Osteoblast (primary cell): ENCODE measurements around the gene MAN2A1. TPM values are rescaled to one million over a fixed set of nuclear protein-coding genes. Genes with fewer than 3 reads are reported as not detected.

Experiments used
- DNase-seq: peaks from one replicate; pipeline ENCODE4 v3.0.0; 2011; ENCODE audit warnings: low spot score, mixed read lengths; ENCODE audit not compliant: insufficient read length; ENCODE audit errors: missing footprints
- H2AFZ ChIP-seq: 2 replicates; pipeline ENCODE4 v1.6.0; 2011; ENCODE audit warnings: mild to moderate bottlenecking, low read length
- H3K27ac ChIP-seq: 2 replicates; pipeline ENCODE4 v1.5.1; 2011; ENCODE audit warnings: mild to moderate bottlenecking, low read depth, low read length, moderate library complexity
- H3K27me3 ChIP-seq: 2 replicates; pipeline ENCODE4 v1.6.0; 2012; ENCODE audit warnings: mild to moderate bottlenecking, control low read depth, inconsistent platforms, low read length, moderate library complexity; ENCODE audit not compliant: insufficient read depth
- H3K36me3 ChIP-seq: 2 replicates; pipeline ENCODE4 v1.5.1; 2011; ENCODE audit warnings: mild to moderate bottlenecking, low read length, control low read depth, moderate library complexity; ENCODE audit not compliant: insufficient read depth
- H3K4me1 ChIP-seq: 2 replicates; pipeline ENCODE4 v1.5.1; 2011; ENCODE audit warnings: mild to moderate bottlenecking, low read length, control low read depth, moderate library complexity; ENCODE audit not compliant: insufficient read depth
- H3K4me2 ChIP-seq: 2 replicates; pipeline ENCODE4 v1.6.0; 2011; ENCODE audit warnings: mild to moderate bottlenecking, low read length; ENCODE audit not compliant: insufficient read depth
- H3K4me3 ChIP-seq: fragments of 200-600 bp; sonication (generic); 3 replicates; pipeline ENCODE4 v1.5.1; 2012; ENCODE audit warnings: mild to moderate bottlenecking, low read length, inconsistent platforms; ENCODE audit not compliant: insufficient read depth
- H3K79me2 ChIP-seq: 2 replicates; pipeline ENCODE4 v1.6.0; 2012; ENCODE audit warnings: mild to moderate bottlenecking, low read length, control low read depth, inconsistent platforms; ENCODE audit not compliant: insufficient read depth
- H3K9me3 ChIP-seq: 2 replicates; pipeline ENCODE4 v1.5.1; 2011; ENCODE audit warnings: low read depth, low read length, control low read depth
- H4K20me1 ChIP-seq: 2 replicates; pipeline ENCODE4 v1.6.0; 2012; ENCODE audit warnings: mild to moderate bottlenecking, low read length, control low read depth; ENCODE audit not compliant: insufficient read depth
- CTCF ChIP-seq: IDR thresholded peaks from 2 replicates; pipeline ENCODE4 v1.5.1; 2011; ENCODE audit warnings: mild to moderate bottlenecking, low read depth, low read length, moderate library complexity; ENCODE audit errors: extremely low read depth
- total RNA-seq: library from RNA; depleted of rRNA; stranded (reverse); fragments of >200 nt; gene quantifications from 2 replicates; pipeline ENCODE4 v1.2.3, GENCODE V29; 2012

The MAN2A1 gene
- total RNA-seq, 1 donor, result 81.8 TPM

GRCh38 chr5:109823597-109823996 is 133.9 kb downstream of the MAN2A1 start:
- H3K79me2 ChIP-seq, result no peaks in the 10 kb centered on the region
- H3K4me3 ChIP-seq, result no peak overlapping the region
- no peaks in the 10 kb centered on the region for H3K9me3 ChIP-seq
- H3K4me1 ChIP-seq, result peaks cover 20% of the 10 kb centered on the region
- peak overlapping the region; percentile 15 for H3K27ac ChIP-seq
- no peak overlapping the region for H3K4me2 ChIP-seq
- H3K36me3 ChIP-seq, result no peaks in the 10 kb centered on the region
- no peaks in the 10 kb centered on the region for H4K20me1 ChIP-seq
- no peak for TF ChIP-seq CTCF
- peak; percentile 83 for DNase-seq
- H2AFZ ChIP-seq, result no peak overlapping the region
- H3K27me3 ChIP-seq, result no peaks in the 10 kb centered on the region

- H3K9me3 ChIP-seq, result no peaks in the 10 kb centered on the region
- no peaks in the 10 kb centered on the region for H3K36me3 ChIP-seq
- peak; percentile 19 for DNase-seq
- no peaks in the 10 kb centered on the region for H3K27me3 ChIP-seq
- H3K4me1 ChIP-seq, result peaks cover 20% of the 10 kb centered on the region
- H3K79me2 ChIP-seq, result no peaks in the 10 kb centered on the region
- peak overlapping the region; percentile 5 for H3K27ac ChIP-seq
- no peak overlapping the region for H2AFZ ChIP-seq
- H4K20me1 ChIP-seq, result no peaks in the 10 kb centered on the region
- no peak overlapping the region for H3K4me2 ChIP-seq
- no peak overlapping the region for H3K4me3 ChIP-seq
- no peak for TF ChIP-seq CTCF
These were observed 135.7 kb downstream of the MAN2A1 start for GRCh38 chr5:109825450-109825849.

- H3K79me2 ChIP-seq, result no peaks in the 10 kb centered on the region
- no peak overlapping the region for H3K4me3 ChIP-seq
- DNase-seq, result peak; percentile 38
- H3K9me3 ChIP-seq, result no peaks in the 10 kb centered on the region
- H2AFZ ChIP-seq, result no peak overlapping the region
- H3K27ac ChIP-seq, result no peak overlapping the region
- TF ChIP-seq CTCF, result no peak
- H3K4me1 ChIP-seq, result peaks cover 20% of the 10 kb centered on the region
- H3K4me2 ChIP-seq, result no peak overlapping the region
- H3K36me3 ChIP-seq, result no peaks in the 10 kb centered on the region
- H4K20me1 ChIP-seq, result no peaks in the 10 kb centered on the region
- no peaks in the 10 kb centered on the region for H3K27me3 ChIP-seq
These were observed 136.7 kb downstream of the MAN2A1 start for GRCh38 chr5:109826426-109826825.

GRCh38 chr5:109829331-109829730 is 139.6 kb downstream of the MAN2A1 start:
- Histone ChIP-seq H3K4me1 (peaks cover 16% of the 10 kb centered on the region), H3K27ac (no peak overlapping the region), H3K9me3 (no peaks in the 10 kb centered on the region), H2AFZ (no peak overlapping the region), H3K79me2 (no peaks in the 10 kb centered on the region), H3K4me2 (no peak overlapping the region), H4K20me1 (no peaks in the 10 kb centered on the region), H3K4me3 (no peak overlapping the region), H3K36me3 (no peaks in the 10 kb centered on the region), H3K27me3 (no peaks in the 10 kb centered on the region)
- no peak for DNase-seq
- no peak for TF ChIP-seq CTCF
